ENCODE data around the gene PDE4A.
"Not testable (repeated sequence)": the region's sequence is repeated elsewhere in the genome, so short reads cannot be mapped to it uniquely, and the experiment has no call there.

The PDE4A gene

DNA sequence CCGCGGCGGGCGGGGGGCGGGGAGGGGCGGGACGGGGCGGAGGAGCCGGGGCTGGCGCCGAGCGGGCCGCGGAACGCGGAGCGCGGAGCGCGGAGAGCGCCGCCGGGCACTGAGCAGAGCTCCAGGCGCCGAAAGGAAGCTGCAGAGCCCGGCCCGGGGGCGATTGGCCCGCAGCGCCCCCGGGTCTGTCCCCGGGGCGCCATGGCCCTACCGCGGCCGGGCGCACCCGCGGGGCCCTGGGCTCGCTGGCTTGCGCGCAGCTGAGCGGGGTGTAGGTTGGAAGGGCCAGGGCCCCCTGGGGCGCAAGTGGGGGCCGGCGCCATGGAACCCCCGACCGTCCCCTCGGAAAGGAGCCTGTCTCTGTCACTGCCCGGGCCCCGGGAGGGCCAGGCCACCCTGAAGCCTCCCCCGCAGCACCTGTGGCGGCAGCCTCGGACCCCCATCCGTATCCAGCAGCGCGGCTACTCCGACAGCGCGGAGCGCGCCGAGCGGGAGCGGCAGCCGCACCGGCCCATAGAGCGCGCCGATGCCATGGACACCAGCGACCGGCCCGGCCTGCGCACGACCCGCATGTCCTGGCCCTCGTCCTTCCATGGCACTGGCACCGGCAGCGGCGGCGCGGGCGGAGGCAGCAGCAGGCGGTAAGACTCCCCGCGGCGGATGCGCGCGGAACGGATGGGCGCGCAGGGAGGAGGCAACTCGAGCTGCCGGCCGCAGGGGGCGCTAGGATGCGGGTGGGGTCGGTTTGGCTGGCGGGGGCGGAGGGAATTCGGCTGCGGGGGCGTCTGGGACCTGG, at the start of gene PDE4A:
Gene PDE4A (plus strand): TSS at position 95 of the 796 bp plus-strand sequence. CDS start 227 bp downstream, at position 322.
- no peak for DNase-seq (ENCODE audit: low read depth in 2 of 2)

DNA sequence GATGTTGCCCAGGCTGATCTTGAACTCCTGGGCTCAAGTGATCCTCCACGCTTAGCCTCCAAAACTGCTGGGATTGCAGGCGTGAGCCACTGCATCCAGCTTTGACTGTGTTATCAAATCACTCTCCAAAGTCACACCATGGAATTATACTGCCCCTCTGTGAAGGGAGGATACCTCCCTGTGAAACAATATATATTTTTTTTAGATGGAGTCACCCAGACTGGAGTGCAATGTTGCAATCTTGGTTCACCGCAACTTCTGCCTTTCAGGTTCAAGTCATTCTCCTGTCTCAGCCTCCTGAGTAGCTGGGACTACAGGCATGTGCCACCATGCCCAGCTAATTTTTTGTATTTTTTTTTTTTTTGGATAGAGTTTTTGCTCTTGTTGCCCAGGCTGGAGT, 47.6 kb upstream of the PDE4A start:
- DNase-seq (ENCODE audit: low read depth in 2 of 2) = no peak

GRCh38 chr19:10374931-10375330, 45.4 kb upstream of the PDE4A start:
- DNase-seq (ENCODE audit: low read depth in 2 of 2) = no peak

GRCh38 chr19:10377140-10377640, 43.1 kb upstream of the PDE4A start:
- DNase-seq (ENCODE audit: low read depth in 2 of 2) = not testable (repeated sequence)

DNA sequence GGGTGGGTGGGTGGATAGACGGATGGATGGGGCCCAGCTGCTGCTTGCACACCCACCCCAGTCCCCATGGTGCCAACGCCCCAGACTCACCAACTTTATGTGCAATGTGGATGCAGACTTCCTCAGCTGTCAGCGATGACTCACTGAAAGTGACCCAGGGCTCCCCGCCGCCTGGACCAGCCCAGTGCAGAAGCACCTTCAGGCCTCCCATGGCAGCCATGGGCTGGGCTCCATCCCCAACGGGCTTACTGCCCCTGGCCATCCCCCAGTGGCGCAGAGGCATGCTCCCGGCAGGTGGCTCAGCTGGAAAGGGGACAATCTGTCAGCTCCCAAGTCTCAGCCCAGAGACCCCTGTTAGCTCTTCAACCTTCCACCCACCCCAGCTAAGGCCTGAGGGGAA, 42.2 kb upstream of the PDE4A start:
- no peak for DNase-seq (ENCODE audit: low read depth in 2 of 2)

GRCh38 chr19:10379880-10380312, 40.4 kb upstream of the PDE4A start:
- DNase-seq (ENCODE audit: low read depth in 2 of 2) = no peak

DNA sequence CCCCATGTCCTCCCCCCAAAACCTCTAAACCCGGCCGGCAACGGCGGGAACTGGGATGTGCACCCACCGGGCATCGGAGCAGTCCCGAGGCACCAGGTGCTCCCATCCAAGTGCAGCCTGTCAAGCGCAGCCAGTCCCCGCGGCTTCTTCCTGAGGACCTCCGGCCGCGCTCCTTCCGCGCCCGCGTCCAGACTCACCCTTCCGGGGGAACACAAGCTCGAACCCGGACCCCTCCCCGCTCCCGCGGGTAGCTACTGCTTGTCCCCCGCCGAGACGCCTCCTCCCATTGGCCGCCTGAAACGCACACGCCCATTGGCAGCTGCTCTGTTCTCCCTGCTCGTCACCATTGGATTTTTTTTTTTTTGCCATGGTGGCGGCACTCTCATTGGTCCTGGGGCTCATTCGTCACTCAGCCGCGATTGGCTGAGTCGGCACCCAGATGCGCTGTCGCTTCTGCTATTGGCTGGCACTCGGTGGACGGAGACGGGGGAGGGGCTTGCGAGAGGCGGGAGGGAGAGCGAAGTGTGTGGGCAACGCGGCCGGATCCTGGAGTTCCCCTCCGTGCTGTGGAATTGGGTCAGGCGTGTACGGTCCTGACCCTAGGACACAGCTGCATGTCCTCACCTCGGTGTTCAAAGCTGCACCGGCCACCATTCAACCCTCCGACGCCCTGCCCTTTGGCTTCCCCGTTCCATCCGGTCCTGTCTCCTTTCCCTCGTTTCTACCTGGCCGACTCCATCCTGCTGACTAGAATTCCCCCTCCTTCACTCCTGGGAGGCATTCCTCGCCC, 39.8 kb upstream of the PDE4A start, which contains the start of gene TYK2:
Gene TYK2 (minus strand): TSS at position 260 of the 790 bp plus-strand sequence. CDS start 2,166 bp downstream, outside the sequence.
- DNase-seq (ENCODE audit: low read depth in 2 of 2) = peak; percentile 88 to 97

GRCh38 chr19:10383223-10383499, 37.2 kb upstream of the PDE4A start:
- DNase-seq (ENCODE audit: low read depth in 2 of 2) = not testable (repeated sequence)

GRCh38 chr19:10384580-10384979, 35.8 kb upstream of the PDE4A start:
- DNase-seq (ENCODE audit: low read depth in 2 of 2) = no peak

- DNase-seq (ENCODE audit: low read depth in 2 of 2) = peak; percentile 67 to 83
Observed at GRCh38 chr19:10388957-10389356, 31.4 kb upstream of the PDE4A start.

DNA sequence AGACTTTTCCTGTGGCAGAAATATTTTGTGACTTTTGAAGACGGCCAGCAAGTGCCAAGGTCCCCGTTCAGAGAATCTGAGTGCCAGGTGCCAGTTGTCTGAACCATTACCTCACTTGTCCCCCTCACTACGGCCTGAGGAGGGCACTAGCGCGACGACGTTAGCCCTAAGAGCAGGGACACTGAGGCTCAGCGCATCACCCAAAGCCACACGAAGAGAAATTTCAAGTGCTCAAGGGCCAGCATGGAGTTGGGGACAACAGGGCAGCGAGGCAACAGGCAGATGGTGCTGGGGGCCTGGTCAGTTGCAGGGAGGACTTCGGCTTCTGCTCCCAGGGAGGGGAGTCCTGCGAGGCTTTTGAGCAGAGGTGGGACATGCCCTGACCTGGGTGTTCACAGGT, 30.5 kb upstream of the PDE4A start:
- DNase-seq (ENCODE audit: low read depth in 2 of 2) = no peak

DNA sequence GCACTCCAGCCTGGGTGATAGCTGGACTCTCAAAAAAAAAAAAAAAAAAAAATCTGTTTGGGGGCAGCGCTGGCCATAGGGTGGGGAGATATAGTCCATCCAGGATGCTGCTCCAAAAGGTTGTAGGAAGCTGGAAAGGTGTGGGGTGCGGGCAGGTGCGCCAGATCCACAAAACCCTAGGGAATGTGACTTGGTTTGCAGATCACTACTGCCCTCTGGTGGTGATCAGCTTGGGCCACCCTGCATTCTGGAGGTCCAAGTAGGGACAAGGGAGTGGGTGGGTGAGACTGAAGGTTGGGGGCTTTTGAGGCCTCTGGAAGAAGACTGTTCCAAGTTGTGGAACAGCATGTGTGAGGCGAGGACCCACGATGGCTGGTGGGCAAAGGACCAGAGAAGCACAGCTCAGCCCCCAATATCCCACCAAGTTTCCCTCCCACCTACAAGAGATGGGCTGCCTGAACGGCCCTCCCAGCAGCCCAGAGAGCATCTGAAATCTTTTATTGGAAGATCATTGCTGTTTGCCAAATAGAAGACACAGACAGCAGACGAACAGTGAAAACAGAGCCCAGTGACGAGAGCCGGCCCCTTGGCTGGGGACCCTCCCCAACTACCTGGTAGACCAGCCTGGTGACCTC, 29.6 kb upstream of the PDE4A start:
- peak; percentile 34 to 39 for DNase-seq (ENCODE audit: low read depth in 2 of 2)

- no peak for DNase-seq (ENCODE audit: low read depth in 2 of 2)
Observed at GRCh38 chr19:10392120-10392519, 28.2 kb upstream of the PDE4A start.

- DNase-seq (ENCODE audit: low read depth in 2 of 2) = no peak
Observed at GRCh38 chr19:10393137-10393536, 27.2 kb upstream of the PDE4A start.

- DNase-seq (ENCODE audit: low read depth in 2 of 2) = no peak
Observed at GRCh38 chr19:10395003-10395402, 25.3 kb upstream of the PDE4A start.

GRCh38 chr19:10395436-10395835, 24.9 kb upstream of the PDE4A start:
- no peak for DNase-seq (ENCODE audit: low read depth in 2 of 2)

GRCh38 chr19:10395917-10396316, 24.4 kb upstream of the PDE4A start:
- DNase-seq (ENCODE audit: low read depth in 2 of 2) = no peak

DNA sequence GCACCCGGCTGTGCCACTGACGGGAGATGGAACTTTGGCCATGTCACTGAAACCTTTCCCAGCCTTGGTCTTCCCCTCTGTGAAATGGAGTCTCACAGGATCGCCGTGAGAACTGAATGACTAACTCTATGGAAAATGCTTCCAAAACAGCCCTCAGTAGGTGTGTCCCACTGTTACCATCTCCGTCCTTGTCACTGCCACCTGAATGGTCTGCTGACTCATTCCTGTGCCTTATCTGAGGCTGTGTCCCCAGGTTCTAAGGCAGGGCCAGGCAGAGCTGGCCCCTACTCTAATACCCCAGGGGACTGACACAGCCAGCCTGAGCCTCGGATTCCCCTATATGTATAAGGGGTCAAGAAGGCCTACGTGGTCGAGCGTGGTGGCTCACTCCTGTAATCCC, 21.5 kb upstream of the PDE4A start:
- DNase-seq (ENCODE audit: low read depth in 2 of 2) = no peak

- DNase-seq (ENCODE audit: low read depth in 2 of 2) = not testable (repeated sequence)
Observed at GRCh38 chr19:10399340-10399739, 21.0 kb upstream of the PDE4A start.

GRCh38 chr19:10399878-10400277, 20.5 kb upstream of the PDE4A start:
- no peak for DNase-seq (ENCODE audit: low read depth in 2 of 2)

DNA sequence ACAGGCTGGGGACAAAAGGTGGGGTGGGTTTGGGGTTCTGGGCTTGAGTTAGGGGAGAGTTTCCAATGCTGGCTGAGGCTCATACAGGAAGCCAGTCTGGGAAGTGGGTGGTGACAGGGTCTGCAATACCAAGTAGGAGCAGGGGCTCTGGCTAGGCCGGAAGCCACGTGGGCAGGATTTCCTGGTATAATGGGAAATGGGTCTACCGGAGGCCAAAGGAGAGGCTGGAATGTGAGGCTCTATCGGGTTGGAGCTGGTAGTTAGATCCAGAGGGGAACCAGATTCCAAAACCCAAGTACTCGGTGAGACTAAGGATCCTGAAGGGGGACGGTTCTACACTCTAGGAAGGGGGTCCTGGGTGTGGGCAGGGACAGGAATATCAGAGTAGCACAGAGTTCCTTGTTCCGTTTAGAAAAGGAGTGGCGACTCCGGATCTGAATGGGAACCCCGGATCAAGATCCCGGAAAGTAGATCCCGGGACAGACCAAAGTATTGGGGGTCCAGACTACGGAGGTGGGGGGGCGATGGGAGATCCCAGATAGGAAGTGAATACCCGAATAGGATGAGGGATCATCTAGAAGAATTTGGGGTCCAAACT, 17.8 kb upstream of the PDE4A start:
- no peak for DNase-seq (ENCODE audit: low read depth in 2 of 2)
